Measurements from ENCODE around the gene PALLD.
"Not testable (repeated sequence)": the region's sequence is repeated elsewhere in the genome, so short reads cannot be mapped to it uniquely, and the experiment has no call there.

Gene PALLD

GRCh38 chr4:168498251-168498650 lies 1.4 kb downstream of the PALLD start:
- no peak for DNase-seq

GRCh38 chr4:168499241-168499640 lies 2.4 kb downstream of the PALLD start:
- DNase-seq = no peak

- DNase-seq = no peak
These were observed 4.6 kb downstream of the PALLD start for GRCh38 chr4:168501407-168501806.

- DNase-seq = no peak
These were observed 6.0 kb downstream of the PALLD start for GRCh38 chr4:168502861-168503260.

GRCh38 chr4:168503652-168504362 lies 7.0 kb downstream of the PALLD start:
- DNase-seq = no peak

- no peak for DNase-seq
These were observed 7.7 kb downstream of the PALLD start for GRCh38 chr4:168504526-168504925.

- DNase-seq = no peak
These were observed 9.2 kb downstream of the PALLD start for GRCh38 chr4:168506014-168506413.

GRCh38 chr4:168507178-168507815 lies 10.4 kb downstream of the PALLD start:
- no peak for DNase-seq

GRCh38 chr4:168508683-168509082 lies 11.8 kb downstream of the PALLD start:
- no peak for DNase-seq

GRCh38 chr4:168509786-168510185 lies 12.9 kb downstream of the PALLD start:
- no peak for DNase-seq

- no peak for DNase-seq
These were observed 15.1 kb downstream of the PALLD start for GRCh38 chr4:168511780-168512489.

- not testable (repeated sequence) for DNase-seq
These were observed 17.0 kb downstream of the PALLD start for GRCh38 chr4:168513826-168514225.

- DNase-seq = peak; percentile 39
These were observed 17.5 kb downstream of the PALLD start for GRCh38 chr4:168514249-168514852.

GRCh38 chr4:168515222-168516011 lies 18.6 kb downstream of the PALLD start:
- peak; percentile 50 for DNase-seq

- DNase-seq = no peak
These were observed 20.0 kb downstream of the PALLD start for GRCh38 chr4:168516841-168517240.

- no peak for DNase-seq
These were observed 22.7 kb downstream of the PALLD start for GRCh38 chr4:168519576-168519975.

- no peak for DNase-seq
These were observed 24.9 kb downstream of the PALLD start for GRCh38 chr4:168521721-168522120.

- no peak for DNase-seq
These were observed 25.5 kb downstream of the PALLD start for GRCh38 chr4:168522356-168522755.

- no peak for DNase-seq
These were observed 26.1 kb downstream of the PALLD start for GRCh38 chr4:168522829-168523489.

GRCh38 chr4:168524006-168524405 lies 27.2 kb downstream of the PALLD start:
- no peak for DNase-seq

- no peak for DNase-seq
These were observed 28.0 kb downstream of the PALLD start for GRCh38 chr4:168524897-168525296.

GRCh38 chr4:168527560-168527959 lies 30.7 kb downstream of the PALLD start:
- no peak for DNase-seq
